Neural progenitor cell (in vitro differentiated cells): Measurements from ENCODE around the gene FBXL20. TPM values are rescaled to one million over a fixed set of nuclear protein-coding genes. Genes with fewer than 3 reads are reported as not detected.

ENCODE experiments used
- DNase-seq: peaks from one replicate; pipeline ENCODE4 v3.0.0-alpha.2; 2016; ENCODE audit warnings: low spot score
- H2AFZ ChIP-seq: fragments of 200-600 bp; sonication (generic); replicated peaks from 2 replicates; pipeline ENCODE4 v1.6.1; 2016; ENCODE audit warnings: antibody characterized with exemption
- H3F3A ChIP-seq: fragments of 200-600 bp; sonication (generic); 2 replicates; pipeline ENCODE4 v1.6.1; 2016; ENCODE audit warnings: antibody characterized with exemption, low read depth
- H3K27ac ChIP-seq: fragments of 200-600 bp; sonication (generic); 2 replicates; pipeline ENCODE4 v1.5.1; 2016; ENCODE audit warnings: mild to moderate bottlenecking
- H3K27me3 ChIP-seq: fragments of 200-600 bp; sonication (generic); 2 replicates; pipeline ENCODE4 v1.6.1; 2016; ENCODE audit warnings: mild to moderate bottlenecking, moderate library complexity
- H3K36me3 ChIP-seq: fragments of 200-600 bp; sonication (generic); 2 replicates; pipeline ENCODE4 v1.5.1; 2016
- H3K4me1 ChIP-seq: fragments of 200-600 bp; sonication (generic); 2 replicates; pipeline ENCODE4 v1.6.1; 2016; ENCODE audit warnings: mixed run types
- H3K4me2 ChIP-seq: fragments of 200-600 bp; sonication (generic); 2 replicates; pipeline ENCODE4 v1.6.1; 2016
- H3K4me3 ChIP-seq: fragments of 200-600 bp; sonication (generic); 2 replicates; pipeline ENCODE4 v1.5.1; 2016
- H3K79me2 ChIP-seq: fragments of 200-600 bp; sonication (generic); 2 replicates; pipeline ENCODE4 v1.6.1; 2016; ENCODE audit warnings: low read depth
- H3K9ac ChIP-seq: fragments of 200-600 bp; sonication (generic); 2 replicates; pipeline ENCODE4 v1.6.1; 2016
- H3K9me3 ChIP-seq: fragments of 200-600 bp; sonication (generic); 2 replicates; pipeline ENCODE4 v1.5.1; 2016; ENCODE audit warnings: low read depth
- H4K20me1 ChIP-seq: fragments of 200-600 bp; sonication (generic); 2 replicates; pipeline ENCODE4 v1.6.1; 2016; ENCODE audit warnings: low read depth
- H3K27ac Mint-ChIP-seq: 3 replicates; pipeline ENCODE4 v1.8.0; 2021; ENCODE audit warnings: mixed read lengths
- H3K27me3 Mint-ChIP-seq: 2 replicates; pipeline ENCODE4 v1.8.0; 2022; ENCODE audit warnings: low read depth, mild to moderate bottlenecking, inconsistent platforms, moderate library complexity, mixed read lengths; ENCODE audit not compliant: insufficient read depth
- H3K36me3 Mint-ChIP-seq: 3 replicates; pipeline ENCODE4 v1.8.0; 2021; ENCODE audit warnings: mixed read lengths
- H3K4me1 Mint-ChIP-seq: 3 replicates; pipeline ENCODE4 v1.8.0; 2021; ENCODE audit warnings: mixed read lengths
- H3K4me3 Mint-ChIP-seq: 3 replicates; pipeline ENCODE4 v1.8.0; 2021; ENCODE audit warnings: mild to moderate bottlenecking, moderate library complexity, mixed read lengths
- H3K9me3 Mint-ChIP-seq: 3 replicates; pipeline ENCODE4 v1.8.0; 2020; ENCODE audit warnings: mixed read lengths
- EZH2 ChIP-seq: fragments of 200-600 bp; sonication (generic); IDR thresholded peaks from 2 replicates; pipeline ENCODE4 v1.6.1; 2017; ENCODE audit warnings: antibody characterized with exemption, mild to moderate bottlenecking, moderate library complexity
- EZH2phosphoT487 ChIP-seq: fragments of 200-600 bp; sonication (generic); IDR thresholded peaks from 2 replicates; pipeline ENCODE4 v1.6.1; 2017; ENCODE audit warnings: antibody characterized with exemption
- total RNA-seq: library from RNA; depleted of rRNA; stranded (reverse); fragments of >200 nt; gene quantifications from 2 replicates; pipeline ENCODE4 v1.2.3, GENCODE V29; 2015; ENCODE audit warnings: low replicate concordance
- TF ChIP-seq, protein P1 (sequence below): fragments of 200-600 bp; sonication (generic); IDR thresholded peaks from 2 replicates; pipeline ENCODE4 v1.5.1; 2017; ENCODE audit warnings: antibody characterized with exemption, mild to moderate bottlenecking

The FBXL20 gene
- total RNA-seq, 1 donor from 2014 or later = 19.9 TPM

DNA sequence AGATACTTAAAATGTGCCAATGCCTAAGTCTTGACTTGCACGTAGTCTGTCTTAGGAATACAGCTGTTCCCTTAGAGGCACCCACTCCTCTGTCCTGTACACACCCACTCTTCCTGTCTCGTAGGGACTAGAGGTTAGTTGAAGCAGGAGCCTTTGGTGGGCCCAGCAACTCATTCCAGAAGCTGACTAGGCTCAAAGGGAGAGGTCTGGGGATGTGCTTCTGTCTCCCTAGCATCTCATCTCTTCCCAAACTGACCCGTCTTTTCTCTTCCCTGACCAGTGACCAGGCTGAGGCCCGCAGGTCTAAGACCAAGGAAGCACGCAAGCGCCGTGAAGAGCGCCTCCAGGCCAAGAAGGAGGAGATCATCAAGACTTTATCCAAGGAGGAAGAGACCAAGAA is 197.2 kb downstream of the FBXL20 start:
- no peaks in the 10 kb centered on the region for H3K9me3 Mint-ChIP-seq
- Histone ChIP-seq H3K9me3 (no peaks in the 10 kb centered on the region), H2AFZ (no peak overlapping the region), H3K36me3 (peaks cover 14% of the 10 kb centered on the region), H3K79me2 (peaks cover 29% of the 10 kb centered on the region), H3K27me3 (peaks cover 4% of the 10 kb centered on the region), H3K27ac (no peak overlapping the region), H3K4me2 (no peak overlapping the region), H3K4me1 (peaks cover 29% of the 10 kb centered on the region), H3K4me3 (no peak overlapping the region), H4K20me1 (peaks cover 17% of the 10 kb centered on the region), H3K9ac (no peak overlapping the region), H3F3A (peaks cover 78% of the 10 kb centered on the region)
- no peak for TF ChIP-seq EZH2phosphoT487
- TF ChIP-seq EZH2 = no peak
- TF ChIP-seq, protein P1, sequence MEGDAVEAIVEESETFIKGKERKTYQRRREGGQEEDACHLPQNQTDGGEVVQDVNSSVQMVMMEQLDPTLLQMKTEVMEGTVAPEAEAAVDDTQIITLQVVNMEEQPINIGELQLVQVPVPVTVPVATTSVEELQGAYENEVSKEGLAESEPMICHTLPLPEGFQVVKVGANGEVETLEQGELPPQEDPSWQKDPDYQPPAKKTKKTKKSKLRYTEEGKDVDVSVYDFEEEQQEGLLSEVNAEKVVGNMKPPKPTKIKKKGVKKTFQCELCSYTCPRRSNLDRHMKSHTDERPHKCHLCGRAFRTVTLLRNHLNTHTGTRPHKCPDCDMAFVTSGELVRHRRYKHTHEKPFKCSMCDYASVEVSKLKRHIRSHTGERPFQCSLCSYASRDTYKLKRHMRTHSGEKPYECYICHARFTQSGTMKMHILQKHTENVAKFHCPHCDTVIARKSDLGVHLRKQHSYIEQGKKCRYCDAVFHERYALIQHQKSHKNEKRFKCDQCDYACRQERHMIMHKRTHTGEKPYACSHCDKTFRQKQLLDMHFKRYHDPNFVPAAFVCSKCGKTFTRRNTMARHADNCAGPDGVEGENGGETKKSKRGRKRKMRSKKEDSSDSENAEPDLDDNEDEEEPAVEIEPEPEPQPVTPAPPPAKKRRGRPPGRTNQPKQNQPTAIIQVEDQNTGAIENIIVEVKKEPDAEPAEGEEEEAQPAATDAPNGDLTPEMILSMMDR = no peak
- peaks cover 36% of the 10 kb centered on the region for H3K4me1 Mint-ChIP-seq
- no peak overlapping the region for H3K4me3 Mint-ChIP-seq
- DNase-seq = no peak
- no peak overlapping the region for H3K27ac Mint-ChIP-seq
- H3K27me3 Mint-ChIP-seq = peaks cover 27% of the 10 kb centered on the region
- peaks cover 24% of the 10 kb centered on the region for H3K36me3 Mint-ChIP-seq

Other genes with a start within 250 kb of the FBXL20 start
- gene PLXDC1, start 250.0 kb downstream of the FBXL20 start, total RNA-seq = 2.1 and 2.5 TPM in 2 replicates
- gene ARL5C, start 235.5 kb downstream of the FBXL20 start, total RNA-seq = not detected in 2 replicates
- 6.3 and 16.5 TPM in 2 replicates for gene CACNB1, start 204.0 kb downstream of the FBXL20 start, total RNA-seq
- 2,635 and 2,751 TPM in 2 replicates for gene RPL19, start 201.3 kb downstream of the FBXL20 start, total RNA-seq
- gene STAC2, start 175.7 kb downstream of the FBXL20 start, total RNA-seq = 0.13 and 0.62 TPM in 2 replicates
- gene MED1, start 49.6 kb upstream of the FBXL20 start, total RNA-seq = 30.0 and 35.6 TPM in 2 replicates
- 44.1 and 45.0 TPM in 2 replicates for gene CDK12, start 59.9 kb upstream of the FBXL20 start, total RNA-seq
- not detected in 2 replicates for gene NEUROD2, start 206.3 kb upstream of the FBXL20 start, total RNA-seq
- gene PPP1R1B, start 225.3 kb upstream of the FBXL20 start, total RNA-seq = 0.90 TPM in 1 of 2 replicates, not detected in the other
- 21.5 and 54.9 TPM in 2 replicates for gene STARD3, start 235.5 kb upstream of the FBXL20 start, total RNA-seq